ENCODE data around the gene KCNK3.

Gene KCNK3

DNA sequence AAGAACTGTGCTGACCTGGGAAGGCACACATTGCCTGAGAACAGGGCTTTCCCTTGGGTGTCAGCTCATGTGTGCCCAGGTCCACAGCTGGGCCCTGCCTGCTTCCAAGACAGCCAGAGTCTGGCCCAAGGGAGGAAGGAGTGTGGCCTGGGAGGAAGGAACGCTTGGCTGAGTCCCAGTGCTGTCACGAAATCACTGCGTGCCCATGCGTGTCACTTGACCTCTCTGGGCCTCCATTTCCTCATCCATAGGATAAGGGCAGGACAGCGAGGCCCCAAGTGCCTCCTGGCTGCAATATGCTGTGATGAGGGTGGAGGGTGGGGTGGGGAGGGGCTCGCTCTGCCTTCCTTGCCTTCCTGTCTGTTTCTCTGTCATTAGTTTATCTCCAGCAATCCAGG is 642 bp upstream of the KCNK3 start:
- DNase-seq (ENCODE audit: low read depth), result no peak

DNA sequence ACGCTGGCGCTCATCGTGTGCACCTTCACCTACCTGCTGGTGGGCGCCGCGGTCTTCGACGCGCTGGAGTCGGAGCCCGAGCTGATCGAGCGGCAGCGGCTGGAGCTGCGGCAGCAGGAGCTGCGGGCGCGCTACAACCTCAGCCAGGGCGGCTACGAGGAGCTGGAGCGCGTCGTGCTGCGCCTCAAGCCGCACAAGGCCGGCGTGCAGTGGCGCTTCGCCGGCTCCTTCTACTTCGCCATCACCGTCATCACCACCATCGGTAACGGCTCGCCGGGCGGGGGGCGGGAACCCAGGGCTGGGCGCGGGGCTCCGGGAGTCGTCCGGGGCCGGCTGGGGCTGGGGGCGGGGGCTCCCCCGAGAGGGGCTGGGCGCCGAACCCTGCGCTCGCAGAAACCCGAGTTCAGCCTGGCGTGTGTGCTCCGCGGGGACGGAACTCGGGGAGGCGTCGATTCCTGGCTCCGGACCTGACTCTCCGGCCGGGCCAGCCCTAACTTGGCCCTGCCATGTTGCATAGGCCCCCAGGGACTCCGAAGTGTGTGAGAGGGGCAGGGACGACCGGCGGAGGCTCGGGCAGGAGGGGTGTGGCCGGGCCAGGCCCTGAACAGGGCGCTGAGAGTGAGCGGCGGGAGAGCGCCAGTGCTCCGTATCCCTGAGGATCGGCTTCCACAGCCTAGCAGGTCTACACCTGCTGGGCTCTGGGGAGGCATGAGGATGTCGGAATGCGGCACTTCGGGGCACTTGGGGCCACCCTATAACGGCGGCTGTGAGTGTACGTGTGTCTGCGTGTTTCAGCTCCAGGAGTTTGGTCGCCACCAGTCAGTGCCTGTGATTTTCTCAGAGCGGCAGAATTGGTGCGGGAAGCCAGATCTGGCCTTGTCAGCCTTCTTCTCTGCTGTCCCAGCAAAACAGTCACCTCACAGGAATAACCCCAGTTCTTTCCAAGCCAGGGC is 651 bp downstream of the KCNK3 start:
- DNase-seq (ENCODE audit: low read depth), result no peak

DNA sequence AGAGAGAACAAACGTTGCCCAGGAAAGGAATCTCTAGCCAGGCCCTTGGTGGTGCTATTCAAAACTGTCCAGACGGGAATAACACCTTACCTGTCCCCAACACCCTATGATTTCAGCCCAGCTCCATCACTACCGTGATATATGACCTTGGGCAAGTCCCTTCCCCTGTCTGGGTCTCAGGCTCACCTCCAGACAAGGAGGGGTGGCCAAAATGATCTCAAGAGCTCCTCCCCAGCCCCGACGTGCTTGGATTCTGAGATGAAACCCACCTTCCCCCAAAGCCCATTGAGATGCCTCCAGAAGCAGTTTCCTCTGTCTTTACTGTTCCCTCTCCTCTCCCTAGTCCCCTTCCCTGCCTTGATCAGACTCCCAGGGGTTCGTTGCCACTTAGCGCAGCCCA is 1.5 kb downstream of the KCNK3 start:
- no peak for DNase-seq (ENCODE audit: low read depth)

DNA sequence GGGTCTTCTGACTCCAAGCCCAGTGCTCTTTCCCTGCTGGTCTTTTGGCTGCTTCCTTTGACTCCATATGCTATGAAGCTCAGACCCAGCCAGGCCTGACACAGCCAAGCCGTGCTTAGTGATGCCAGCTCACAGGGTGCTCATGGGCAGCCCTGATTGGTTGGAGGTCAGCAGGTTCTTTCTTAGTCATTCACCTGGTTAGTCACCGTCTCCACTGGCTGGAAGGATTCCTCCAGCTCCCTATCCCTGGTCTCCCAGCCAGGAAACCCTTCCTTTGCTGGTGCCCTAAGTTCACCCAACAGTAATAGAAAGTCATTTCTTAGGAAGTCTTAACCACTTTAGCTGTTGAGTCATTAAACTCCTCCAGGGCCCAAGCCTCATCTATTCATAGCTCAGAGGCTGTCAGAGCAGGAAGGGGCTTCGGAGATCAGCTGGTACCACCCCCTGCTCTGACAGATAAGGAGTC is 3.9 kb downstream of the KCNK3 start:
- DNase-seq (ENCODE audit: low read depth), result peak; percentile 12

DNA sequence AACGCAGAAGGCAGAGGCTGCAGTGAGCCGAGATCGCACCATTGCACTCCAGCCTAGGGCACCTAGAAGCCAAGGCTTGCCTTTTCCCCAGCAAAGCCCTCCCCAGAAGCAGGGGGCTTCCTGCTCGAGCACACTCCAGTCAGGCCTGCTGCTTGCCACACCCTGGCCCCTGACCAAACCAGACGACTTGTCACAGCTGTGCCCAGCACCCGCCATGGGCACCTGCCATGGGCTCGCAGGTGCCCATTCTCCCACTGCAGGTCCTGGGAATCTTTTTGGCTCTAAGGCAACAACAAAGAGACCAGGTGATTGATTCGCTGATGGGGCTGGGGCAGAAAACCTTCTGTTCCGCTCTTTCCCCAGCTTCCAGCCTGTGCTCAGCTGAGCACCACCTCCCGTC is 4.9 kb downstream of the KCNK3 start:
- DNase-seq (ENCODE audit: low read depth), result no peak

DNA sequence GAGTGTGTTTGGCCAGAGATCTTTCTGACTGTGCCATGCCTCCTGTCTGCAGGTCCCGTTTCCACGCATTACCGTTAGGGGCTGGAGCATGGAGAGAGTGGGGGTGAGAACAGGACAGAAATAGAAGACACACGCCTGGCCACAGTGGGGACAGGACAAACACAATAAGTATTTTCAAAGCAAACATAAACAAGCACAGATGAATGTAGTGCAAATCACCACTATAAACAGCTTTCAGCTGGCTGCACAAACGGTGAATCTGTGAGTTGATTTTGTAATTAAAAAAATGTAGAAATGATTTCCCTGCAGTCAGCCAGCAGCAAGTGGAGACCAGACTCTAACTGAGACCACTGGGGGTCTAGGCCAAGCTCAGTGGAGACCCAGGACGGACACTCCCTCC is 6.8 kb downstream of the KCNK3 start:
- no peak for DNase-seq (ENCODE audit: low read depth)

DNA sequence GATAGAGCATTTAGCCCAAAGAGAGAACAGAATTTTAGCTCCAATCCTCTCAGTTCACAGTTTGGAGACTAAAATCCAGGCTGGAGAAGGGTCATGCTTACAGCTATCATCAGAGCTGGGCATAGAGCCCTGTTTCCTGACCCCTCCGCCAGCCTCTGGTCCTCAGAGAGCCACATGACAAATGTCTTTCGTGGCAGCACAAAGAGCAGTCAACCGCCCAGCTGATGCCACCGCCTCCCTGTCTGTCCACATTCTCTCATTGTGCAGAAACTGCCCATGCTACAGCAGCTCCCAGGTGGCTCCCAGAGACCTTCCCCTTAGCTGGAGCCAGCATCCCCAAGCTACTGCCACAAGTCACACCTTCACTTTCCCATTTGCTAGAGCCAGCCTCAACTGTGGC is 7.6 kb downstream of the KCNK3 start:
- no peak for DNase-seq (ENCODE audit: low read depth)

DNA sequence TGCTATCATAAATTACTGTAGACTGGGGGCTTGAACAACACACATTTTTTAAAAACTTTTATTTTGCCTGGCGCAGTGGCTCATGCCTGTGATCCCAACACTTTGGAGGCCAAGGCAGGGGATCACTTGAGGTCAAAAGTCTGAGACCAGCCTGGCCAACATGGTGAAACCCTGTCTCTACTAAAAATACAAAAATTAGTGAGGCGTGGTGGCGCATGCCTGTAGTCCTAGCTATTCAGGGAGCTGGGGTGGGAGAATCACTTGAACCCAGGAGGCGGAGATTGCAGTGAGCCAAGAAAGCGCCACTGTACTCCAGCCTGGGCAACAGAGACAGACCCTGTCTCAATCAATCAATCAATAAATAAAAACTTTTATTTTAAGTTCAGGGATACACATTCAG is 9.1 kb downstream of the KCNK3 start:
- no peak for DNase-seq (ENCODE audit: low read depth)

DNA sequence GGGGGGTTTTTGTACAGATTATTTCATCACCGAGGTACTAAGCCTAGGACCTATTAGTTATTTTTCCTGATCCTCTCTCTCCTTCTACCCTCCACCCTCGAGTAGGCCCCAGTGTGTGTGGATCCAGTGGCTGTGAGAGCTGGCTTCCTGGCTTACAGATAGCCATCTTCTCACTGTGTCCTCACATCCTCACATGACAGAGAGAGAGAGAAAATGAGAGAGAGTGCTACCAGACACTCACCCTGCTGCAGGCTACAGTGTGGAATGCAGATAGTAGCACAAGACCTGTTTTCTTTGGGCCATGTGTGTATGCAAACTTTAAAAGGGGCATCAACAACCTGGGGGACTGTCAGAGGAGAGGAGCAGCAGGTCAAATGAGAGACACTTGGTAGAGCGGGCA is 9.5 kb downstream of the KCNK3 start:
- peak; percentile 25 for DNase-seq (ENCODE audit: low read depth)

DNA sequence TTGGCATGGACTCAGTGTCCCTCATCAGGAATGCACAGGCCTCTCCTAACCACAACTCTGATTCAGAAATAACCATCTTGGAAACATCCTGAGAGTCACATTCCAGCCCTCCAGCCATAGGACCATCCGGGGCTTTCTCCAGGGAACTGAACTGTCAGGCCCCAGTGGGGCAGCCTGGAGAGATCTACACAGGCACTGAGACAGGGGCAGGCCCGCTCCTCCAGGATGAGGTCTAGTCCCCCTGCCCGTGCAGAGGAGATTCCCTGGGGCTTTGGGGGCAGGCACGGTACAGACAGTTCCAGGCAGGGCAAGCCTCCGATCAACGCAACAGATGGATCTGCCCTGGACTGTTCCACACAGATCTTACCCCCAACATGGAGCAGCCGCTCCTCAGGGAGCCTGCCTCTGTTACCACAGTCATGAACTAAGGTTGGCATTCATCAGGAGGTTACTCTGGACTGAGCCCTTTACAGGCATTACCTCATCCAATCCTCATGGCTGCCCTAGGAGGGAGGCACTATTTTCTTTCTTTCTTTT is 12.0 kb downstream of the KCNK3 start:
- DNase-seq (ENCODE audit: low read depth), result no peak

DNA sequence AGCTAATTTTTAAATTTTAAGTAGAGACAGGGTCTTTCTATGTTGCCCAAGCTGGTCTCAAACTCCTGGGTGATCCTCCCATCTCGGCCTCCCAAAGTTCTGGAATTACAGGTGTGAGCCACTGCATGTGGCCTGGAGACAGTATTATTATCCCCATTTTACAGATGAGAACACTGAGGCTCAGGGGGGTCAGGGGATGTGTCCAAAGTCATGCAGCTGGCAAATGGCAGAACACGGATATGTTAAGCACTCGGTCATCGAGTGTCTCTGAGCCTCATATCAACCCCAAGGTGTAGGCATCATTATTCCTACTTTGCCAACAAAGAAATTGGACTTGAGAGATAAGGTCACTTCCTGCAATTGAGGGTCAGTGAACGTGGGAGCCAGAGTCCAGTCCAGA is 12.6 kb downstream of the KCNK3 start:
- no peak for DNase-seq (ENCODE audit: low read depth)

DNA sequence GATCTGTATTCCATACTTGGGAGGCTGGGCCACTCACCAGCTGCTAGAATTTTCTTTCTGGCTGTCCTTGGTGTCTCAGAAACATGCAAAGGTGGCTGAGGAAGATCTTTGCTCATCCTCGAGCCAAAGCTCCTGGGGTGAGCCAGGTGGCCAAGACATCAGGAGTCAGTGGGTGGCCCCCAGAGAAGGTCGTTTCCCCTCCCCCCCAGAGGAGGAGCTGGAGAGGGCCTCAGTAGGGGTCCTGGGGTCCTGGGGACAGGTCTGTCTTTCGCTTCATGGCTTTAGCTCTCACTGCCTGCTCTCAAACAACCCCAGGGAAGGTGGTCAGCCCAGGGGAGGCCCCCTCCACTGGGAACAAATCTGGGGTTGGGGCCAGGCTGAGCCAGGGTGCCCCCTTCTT is 13.6 kb downstream of the KCNK3 start:
- DNase-seq (ENCODE audit: low read depth), result no peak

DNA sequence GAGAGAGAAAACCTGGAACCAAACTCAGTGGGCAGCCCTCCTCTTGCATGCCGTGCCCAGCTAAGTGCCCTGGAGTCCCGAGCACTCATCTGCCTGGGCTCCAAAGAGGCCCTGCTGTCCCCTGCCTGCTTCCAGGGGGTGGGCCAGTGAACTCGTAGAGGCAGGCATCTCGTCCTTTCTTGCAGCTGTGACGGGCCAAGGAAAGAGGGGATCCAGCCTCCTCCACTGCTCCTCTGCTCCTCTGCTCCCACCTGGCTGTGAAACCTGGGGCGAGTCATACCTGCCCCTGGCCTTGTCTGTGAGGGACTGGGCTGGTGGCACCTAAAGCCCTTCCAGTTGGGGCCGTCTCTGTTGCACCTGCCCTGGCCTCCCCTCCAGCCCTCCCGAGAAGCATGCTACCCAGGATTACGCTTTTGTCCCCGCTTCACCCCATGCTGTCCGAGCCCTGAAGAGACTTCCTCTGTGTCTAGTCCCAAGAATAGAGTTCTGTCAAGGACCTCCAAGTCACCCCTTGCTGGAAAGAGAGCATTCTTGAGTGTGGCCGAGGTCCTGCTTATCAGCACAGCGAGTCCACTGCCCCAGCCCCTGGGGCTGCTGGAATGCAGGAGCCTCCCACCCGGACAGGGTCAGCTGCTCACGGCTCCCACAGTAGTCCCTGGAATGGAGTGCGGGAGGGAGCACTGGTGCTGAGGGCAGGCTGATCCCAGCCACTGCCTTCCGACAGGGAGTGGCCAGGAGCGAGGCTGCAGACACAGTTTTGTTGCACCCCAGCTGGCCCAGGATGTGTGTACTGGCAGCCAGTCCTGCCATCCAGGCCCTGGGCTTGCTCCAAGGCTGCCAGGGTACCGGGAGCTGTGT is 14.3 kb downstream of the KCNK3 start:
- no peak for DNase-seq (ENCODE audit: low read depth)

DNA sequence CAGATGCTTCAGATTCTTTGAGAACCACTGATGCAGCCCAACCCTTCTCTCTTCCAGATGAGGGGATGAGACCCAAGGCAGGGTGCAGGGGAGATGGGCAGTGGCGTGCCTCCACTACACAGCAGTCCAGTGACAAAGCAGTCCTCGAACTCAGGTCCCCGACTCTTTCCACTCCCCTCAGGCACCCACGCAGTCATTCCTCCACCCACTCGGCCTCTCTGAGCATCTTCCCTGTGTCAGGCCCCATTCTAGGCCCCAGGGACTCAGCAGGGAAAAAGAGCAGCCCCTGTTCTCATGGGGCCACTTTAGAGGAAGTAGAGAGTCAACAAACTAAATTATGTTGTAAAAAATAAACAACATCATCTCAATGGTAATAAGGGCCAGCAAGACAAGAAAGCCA is 15.2 kb downstream of the KCNK3 start:
- DNase-seq (ENCODE audit: low read depth), result no peak

DNA sequence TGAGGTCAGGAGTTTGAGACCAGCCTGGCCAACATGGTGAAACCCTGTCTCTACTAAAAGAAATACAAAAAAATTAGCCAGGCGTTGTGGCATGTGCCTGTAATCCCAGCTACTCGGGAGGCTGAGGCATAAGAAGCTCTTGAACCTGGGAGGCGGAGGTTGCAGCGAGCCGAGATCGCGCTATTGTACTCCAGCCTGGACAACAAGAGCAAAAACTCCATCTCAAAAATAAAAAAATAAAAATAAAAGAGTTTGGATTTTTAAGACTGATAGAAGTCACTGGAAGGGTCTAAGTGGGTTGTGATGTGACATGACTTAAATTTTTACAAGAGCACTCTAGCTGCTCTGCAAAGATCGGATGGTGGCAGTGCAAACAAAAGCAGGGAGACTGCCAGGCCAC is 15.9 kb downstream of the KCNK3 start:
- DNase-seq (ENCODE audit: low read depth), result no peak

DNA sequence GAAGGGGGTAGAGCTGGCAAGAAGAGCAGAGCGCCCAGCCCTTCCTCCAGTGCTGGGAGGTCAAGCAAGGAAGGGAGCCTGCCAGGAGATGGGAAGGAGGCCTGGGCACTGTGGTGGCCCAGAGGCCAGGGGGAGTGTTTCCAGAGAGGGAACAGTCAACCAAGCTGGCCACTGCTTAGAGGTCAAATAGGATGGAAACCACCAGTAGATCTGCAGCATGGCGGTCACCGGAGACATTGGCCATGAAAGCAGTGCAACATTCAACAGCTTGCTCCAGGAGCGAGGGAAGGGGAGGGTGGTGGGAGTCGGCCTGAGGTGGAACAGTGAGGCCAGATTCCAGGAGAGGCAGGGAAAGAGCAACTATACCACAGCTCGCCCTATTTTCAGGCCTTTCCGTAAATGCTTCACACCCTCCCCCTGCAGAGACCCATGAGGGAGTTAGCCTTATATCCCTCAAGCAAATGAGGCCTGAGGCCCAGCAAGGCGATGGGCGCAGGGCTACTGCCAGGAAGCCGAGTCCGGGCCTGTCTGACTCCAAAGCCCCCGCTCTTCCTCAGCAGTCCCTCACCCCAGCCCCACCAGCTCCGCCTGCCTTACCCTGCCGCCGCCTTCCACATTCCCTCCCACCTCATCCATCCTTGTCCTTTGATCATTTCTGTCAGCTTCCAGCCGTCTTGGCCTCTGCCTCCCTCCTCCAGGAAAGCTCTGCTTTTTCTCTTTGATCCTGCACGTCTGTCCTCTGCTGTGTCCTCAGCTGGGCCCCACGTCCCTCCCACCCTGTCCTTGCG is 17.0 kb downstream of the KCNK3 start:
- DNase-seq (ENCODE audit: low read depth), result no peak

DNA sequence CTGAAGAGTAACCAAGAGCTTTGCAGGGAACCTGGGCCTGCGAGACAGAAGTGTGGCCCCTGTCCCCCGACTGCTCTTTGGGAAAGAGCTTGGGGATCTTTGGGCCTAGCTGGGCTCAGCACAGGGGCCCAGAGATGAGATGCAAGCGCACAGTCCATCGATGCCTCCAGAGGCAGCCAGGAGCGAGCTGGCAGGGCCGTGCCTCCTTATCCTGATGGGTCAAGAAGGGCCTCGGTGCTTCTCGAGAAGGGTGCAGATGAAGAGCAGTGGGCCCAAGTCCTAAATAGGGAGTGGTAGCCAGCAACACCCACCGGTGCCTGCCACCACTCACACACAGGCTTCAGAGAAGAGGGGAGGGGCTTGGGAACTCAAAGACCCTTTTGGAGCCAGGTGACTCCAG is 17.6 kb downstream of the KCNK3 start:
- DNase-seq (ENCODE audit: low read depth), result no peak

DNA sequence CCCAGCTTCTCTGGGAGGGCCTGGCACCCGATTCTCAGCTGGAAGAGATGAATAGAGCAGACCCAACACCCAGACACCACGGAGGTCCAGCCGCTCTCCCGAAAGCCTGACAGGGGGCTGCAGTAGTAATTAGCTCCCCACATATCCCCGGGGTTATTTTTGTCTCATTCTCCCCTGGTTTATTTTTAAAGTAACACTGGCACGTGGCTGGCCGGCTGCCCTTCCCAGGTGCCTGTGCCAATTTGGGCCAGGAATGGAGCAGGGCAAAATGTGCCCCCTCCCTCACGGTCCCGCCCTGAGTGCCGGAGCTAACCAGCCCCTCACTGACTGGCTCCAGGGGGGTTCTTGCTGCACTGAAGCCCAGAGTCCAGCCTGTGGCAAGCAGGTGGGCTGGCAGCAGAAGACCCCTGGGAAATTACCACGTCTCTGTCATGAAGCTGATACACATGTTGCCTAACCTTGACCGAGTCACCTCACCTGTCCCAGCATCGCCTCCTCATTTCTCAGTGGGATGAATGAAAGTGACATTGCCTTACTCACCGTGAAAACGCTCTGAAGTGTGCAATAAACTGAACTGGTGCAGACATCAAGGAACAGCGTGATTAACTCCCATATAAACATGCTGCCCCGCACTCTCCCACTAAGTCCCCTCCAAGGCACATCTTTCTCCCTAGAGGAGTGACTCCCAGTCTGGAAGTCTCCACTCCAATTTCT is 18.4 kb downstream of the KCNK3 start:
- no peak for DNase-seq (ENCODE audit: low read depth)

DNA sequence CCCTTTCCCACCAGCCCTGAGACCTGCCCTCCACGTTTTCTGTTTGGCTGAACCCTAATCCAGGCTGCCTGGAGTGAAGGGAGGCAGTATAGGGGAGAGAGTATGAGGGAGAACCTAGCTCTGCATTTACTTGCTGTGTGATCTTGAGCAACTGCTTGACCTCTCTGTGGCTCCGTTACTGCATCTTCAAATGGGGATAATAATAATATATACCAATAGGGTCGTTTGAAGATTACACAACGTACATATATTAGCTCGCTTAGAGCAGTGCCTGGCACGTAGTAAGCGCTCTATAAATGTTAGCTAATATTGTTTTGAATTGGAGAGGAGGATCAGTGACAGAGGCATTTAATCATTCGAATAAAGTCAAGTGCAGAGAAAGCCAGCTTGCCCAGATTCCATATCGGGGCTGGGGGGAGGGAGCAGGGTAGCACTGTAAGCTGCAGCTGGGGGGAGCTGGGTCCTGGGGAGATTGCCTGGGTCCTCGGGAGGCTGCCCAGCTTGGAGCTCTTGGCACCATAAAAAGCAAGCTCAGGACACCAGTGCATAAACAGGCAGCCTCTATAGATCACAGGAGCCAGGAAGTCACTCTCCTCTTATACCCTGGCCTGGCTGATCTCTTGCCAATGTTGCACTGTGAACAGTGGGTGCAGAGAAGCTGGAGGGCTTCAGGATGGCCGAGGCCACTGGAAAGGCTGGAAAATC is 19.1 kb downstream of the KCNK3 start:
- no peak for DNase-seq (ENCODE audit: low read depth)
